H1 (cell line): ENCODE results near the gene CYB5B. TPM values are rescaled to one million over a fixed set of nuclear protein-coding genes. Genes with fewer than 3 reads are reported as not detected.

ENCODE experiments used
- CTCF ChIA-PET: fragments of 300-600 bp; sonication (Branson Sonifier 250); formaldehyde crosslinking; loops from one replicate; lab custom pipeline; 2021; ENCODE audit not compliant: partially characterized antibody; lab: Charles Lee
- POLR2A ChIA-PET: fragments of 300-600 bp; sonication (Branson Sonifier 250); formaldehyde crosslinking; loops from one replicate; lab custom pipeline; 2021; ENCODE audit warnings: inconsistent platforms; ENCODE audit not compliant: partially characterized antibody; lab: Charles Lee
- DNase-seq, 2 experiments: peaks; one replicate each; pipeline versions ENCODE4 v3.0.0 to v3.0.0-alpha.2; 2010 to 2022; ENCODE audit warnings: low spot score in 2 of 2, low read depth in 1 of 2, mixed read lengths in 1 of 2
- FAIRE-seq: peaks from 2 replicates; lab custom pipeline; 2011; peaks lifted over from hg19 to GRCh38; lab: Jason Lieb, UNC
- H2AFZ ChIP-seq: 2 replicates; pipeline ENCODE4 v1.8.1; 2012; ENCODE audit warnings: low read length, inconsistent platforms
- H2AK5ac ChIP-seq: 2 replicates; pipeline ENCODE4 v1.6.1; 2013; ENCODE audit warnings: low read depth, low read length
- H2BK120ac ChIP-seq: replicated peaks from 2 replicates; pipeline ENCODE3; 2013; ENCODE audit warnings: low read depth, low read length, inconsistent platforms
- H2BK12ac ChIP-seq: 2 replicates; pipeline ENCODE4 v1.6.1; 2013; ENCODE audit warnings: low read depth, low read length
- H2BK15ac ChIP-seq: 2 replicates; pipeline ENCODE4 v1.6.1; 2013; ENCODE audit warnings: low read length
- H2BK20ac ChIP-seq: 2 replicates; pipeline ENCODE4 v1.6.1; 2013; ENCODE audit warnings: low read length
- H2BK5ac ChIP-seq: 2 replicates; pipeline ENCODE4 v1.6.1; 2013; ENCODE audit warnings: low read depth, low read length
- H3K14ac ChIP-seq: 2 replicates; pipeline ENCODE4 v1.6.1; 2013; ENCODE audit warnings: inconsistent platforms; ENCODE audit not compliant: insufficient read length
- H3K18ac ChIP-seq: 2 replicates; pipeline ENCODE4 v1.6.1; 2013; ENCODE audit warnings: low read length; ENCODE audit errors: extremely low read depth
- H3K23ac ChIP-seq: 2 replicates; pipeline ENCODE4 v1.6.1; 2013; ENCODE audit warnings: inconsistent platforms; ENCODE audit not compliant: insufficient read length
- H3K23me2 ChIP-seq: 2 replicates; pipeline ENCODE4 v1.6.1; 2013; ENCODE audit warnings: low read depth, low read length
- H3K27ac ChIP-seq: 2 replicates; pipeline ENCODE4 v1.6.1; 2011; ENCODE audit warnings: low read depth, low read length, inconsistent platforms
- H3K27me3 ChIP-seq, 4 experiments: replicated peaks in 1 of 4; 1 replicate in 1 of 4; 2 replicates in 3 of 4; pipeline versions ENCODE4 v1.6.1 to v1.8.1; 2011 to 2013; ENCODE audit warnings: low read length in 3 of 4, mild to moderate bottlenecking in 3 of 4, inconsistent platforms in 2 of 4, mixed read lengths in 2 of 4, moderate library complexity in 1 of 4; ENCODE audit not compliant: control insufficient read depth in 3 of 4, insufficient read depth in 3 of 4; ENCODE audit errors: extremely low read depth in 1 of 4
- H3K36me3 ChIP-seq, 4 experiments: 2 replicates each; pipeline versions ENCODE4 v1.6.1 to v1.8.1; 2011 to 2013; ENCODE audit warnings: mild to moderate bottlenecking in 4 of 4, low read length in 3 of 4, moderate library complexity in 2 of 4, control low read depth in 1 of 4, inconsistent platforms in 1 of 4; ENCODE audit not compliant: insufficient read depth in 4 of 4, control insufficient read depth in 2 of 4
- H3K4ac ChIP-seq: replicated peaks from 2 replicates; pipeline ENCODE3; 2013; ENCODE audit warnings: low read length, low read depth, mixed read lengths, inconsistent platforms; ENCODE audit not compliant: insufficient read length
- H3K4me1 ChIP-seq, 4 experiments: replicated peaks in 1 of 4; 1 replicate in 1 of 4; 2 replicates in 3 of 4; pipeline versions ENCODE4 v1.6.1 to v1.8.1; 2011 to 2013; ENCODE audit warnings: low read length in 3 of 4, inconsistent platforms in 2 of 4, mixed read lengths in 1 of 4; ENCODE audit not compliant: insufficient read depth in 4 of 4, control insufficient read depth in 3 of 4
- H3K4me2 ChIP-seq, 2 experiments: 2 replicates each; pipeline versions ENCODE4 v1.6.1 to v1.8.1; 2011 to 2013; ENCODE audit warnings: low read depth in 2 of 2, low read length in 2 of 2, control low read depth in 1 of 2, inconsistent platforms in 1 of 2, mild to moderate bottlenecking in 1 of 2; ENCODE audit not compliant: insufficient read depth in 1 of 2
- H3K4me3 ChIP-seq, 4 experiments: fragments of 200-600, 300-600 bp in 1 of 4; sonication (generic), shearing (Covaris generic), sonication (Bioruptor Twin) in 1 of 4; 2 replicates each; pipeline versions ENCODE4 v1.5.1 to v1.8.1; 2011 to 2016; ENCODE audit warnings: low read length in 4 of 4, low read depth in 3 of 4, control low read depth in 2 of 4, inconsistent platforms in 2 of 4, mild to moderate bottlenecking in 2 of 4, mixed read lengths in 1 of 4, moderate library complexity in 1 of 4; ENCODE audit not compliant: insufficient read depth in 2 of 4; ENCODE audit errors: extremely low read depth in 1 of 4
- H3K56ac ChIP-seq: replicated peaks from 2 replicates; pipeline ENCODE3; 2013; ENCODE audit warnings: low read depth, mild to moderate bottlenecking, mixed read lengths, low read length, inconsistent platforms; ENCODE audit not compliant: insufficient read length
- H3K79me1 ChIP-seq: 2 replicates; pipeline ENCODE4 v1.6.1; 2013; ENCODE audit warnings: low read depth, low read length, control low read depth
- H3K79me2 ChIP-seq, 2 experiments: 2 replicates each; pipeline versions ENCODE4 v1.6.1 to v1.8.1; 2012 to 2013; ENCODE audit warnings: low read length in 2 of 2, mild to moderate bottlenecking in 2 of 2, inconsistent platforms in 1 of 2; ENCODE audit not compliant: insufficient read depth in 2 of 2, control insufficient read depth in 1 of 2
- H3K9ac ChIP-seq, 4 experiments: replicated peaks in 1 of 4; 1 replicate in 1 of 4; 2 replicates in 3 of 4; pipeline versions ENCODE4 v1.6.1 to v1.8.1; 2011 to 2013; ENCODE audit warnings: low read depth in 3 of 4, low read length in 3 of 4, control low read depth in 2 of 4, mild to moderate bottlenecking in 2 of 4, moderate library complexity in 2 of 4, inconsistent platforms in 1 of 4; ENCODE audit errors: extremely low read depth in 1 of 4
- H3K9me3 ChIP-seq, 2 experiments: 2 replicates each; pipeline versions ENCODE4 v1.6.1 to v1.8.1; 2012 to 2013; ENCODE audit warnings: mild to moderate bottlenecking in 2 of 2, moderate library complexity in 2 of 2, control low read depth in 1 of 2, inconsistent platforms in 1 of 2, low read depth in 1 of 2, low read length in 1 of 2, mixed read lengths in 1 of 2; ENCODE audit not compliant: insufficient read depth in 2 of 2
- H4K20me1 ChIP-seq, 2 experiments: replicated peaks in 1 of 2; 2 replicates each; pipeline versions ENCODE3 to v1.8.1; 2011 to 2013; ENCODE audit warnings: inconsistent platforms in 2 of 2, low read length in 2 of 2, mild to moderate bottlenecking in 1 of 2; ENCODE audit not compliant: insufficient read depth in 2 of 2, control insufficient read depth in 1 of 2
- H4K5ac ChIP-seq: 2 replicates; pipeline ENCODE4 v1.6.1; 2013; ENCODE audit warnings: low read length, low read depth, mixed read lengths, inconsistent platforms; ENCODE audit not compliant: insufficient read length
- H4K8ac ChIP-seq: 2 replicates; pipeline ENCODE4 v1.8.0; 2013; ENCODE audit warnings: mild to moderate bottlenecking, moderate library complexity, low read length, inconsistent platforms; ENCODE audit not compliant: insufficient read depth; ENCODE audit errors: extremely low read depth
- H4K91ac ChIP-seq: replicated peaks from 2 replicates; pipeline ENCODE3; 2013; ENCODE audit warnings: low read length, mixed read lengths, inconsistent platforms; ENCODE audit not compliant: insufficient read length
- KDM4A ChIP-seq: IDR thresholded peaks from one replicate; pipeline ENCODE4 v1.7.1; 2012; ENCODE audit warnings: low read depth, mild to moderate bottlenecking, moderate library complexity, low read length, inconsistent platforms; ENCODE audit not compliant: severe bottlenecking
- POLR2A ChIP-seq, 2 experiments: IDR thresholded peaks; 1 replicate in 1 of 2; 2 replicates in 1 of 2; pipeline ENCODE4 v1.6.1; 2011; ENCODE audit warnings: low read depth in 2 of 2, low read length in 2 of 2, mild to moderate bottlenecking in 2 of 2; ENCODE audit errors: control extremely low read depth in 1 of 2
- SIN3A ChIP-seq, 2 experiments: IDR thresholded peaks in 1 of 2; conservative IDR thresholded peaks in 1 of 2; 2 replicates each; pipeline ENCODE4 v1.6.1; 2011 to 2012; ENCODE audit warnings: low read length in 2 of 2, improper control_type of control experiment in 1 of 2, low read depth in 1 of 2, mild to moderate bottlenecking in 1 of 2
- WGBS, 2 experiments: shearing (Covaris generic) in 1 of 2; methylation state at CpG; one replicate each; pipeline versions ENCODE4 v1.1.6 to v1.1.7; 2013 to 2015; ENCODE audit warnings: low lambda C conversion rate in 2 of 2, mixed read lengths in 2 of 2, inconsistent platforms in 1 of 2, low coverage in 1 of 2, missing lambda C conversion rate in 1 of 2; ENCODE audit not compliant: insufficient replicate concordance in 2 of 2, insufficient coverage in 1 of 2, insufficient read length in 1 of 2; ENCODE audit errors: extremely low coverage in 1 of 2, missing lambda C conversion rate in 1 of 2; 5-methylcytosine and 5-hydroxymethylcytosine counted together
- polyA plus RNA-seq, 7 experiments: library from polyadenylated mRNA; depleted of rRNA in 3 of 7; stranded (reverse) in 5 of 7; unstranded in 2 of 7; fragments of >200 nt in 5 of 7; fragments of 200-250 nt in 2 of 7; gene quantifications; 1 replicate in 5 of 7; 2 replicates in 1 of 7; 4 replicates in 1 of 7; pipeline versions ENCODE4 v1.2.1 to v1.2.3, GENCODE V29; 2011 to 2013; ENCODE audit warnings: missing spikeins in 2 of 7, mixed read lengths in 2 of 7
- total RNA-seq: library from RNA; stranded (reverse); fragmentation: NEBNext Ultra II Directional; extraction: Animal tissue kit (Norgen Biotek cat#: 25700); gene quantifications from 2 replicates; pipeline ENCODE4 v1.2.1, GENCODE V29; 2021

Gene CYB5B
- total and polyA plus RNA-seq, 2 of the 8 experiments (the other 6 are each of a cell fraction or from before 2014, with no cell fraction given): 108 to 127 TPM

- Histone ChIP-seq H3K36me3 (no peaks in the 10 kb centered on the region), H3K4me2 (no peak overlapping the region)
- WGBS, 2 experiments: 94% methylated on average over 1 of the region's 1 CpG; no CpG with 5 or more reads in 1 of the 2 experiments
These were observed 52.6 kb downstream of the CYB5B start for GRCh38 chr16:69476920-69477443.

More at GRCh38 chr16:69476920-69477443, 52.6 kb downstream of the CYB5B start:
- Histone ChIP-seq H3K9ac (no peak overlapping the region), H3K18ac (no peak overlapping the region), H3K79me1 (no peaks in the 10 kb centered on the region), H3K9me3 (no peaks in the 10 kb centered on the region), H2AK5ac (no peak overlapping the region), H4K91ac (no peak overlapping the region), H2BK20ac (no peak overlapping the region), H3K79me2 (no peaks in the 10 kb centered on the region), H3K4ac (no peak overlapping the region), H2BK15ac (no peak overlapping the region), H2BK12ac (no peak overlapping the region), H4K5ac (no peak overlapping the region), H2BK120ac (no peak overlapping the region), H3K4me1 (no peaks in the 10 kb centered on the region), H3K14ac (no peak overlapping the region), H3K23ac (no peak overlapping the region), H4K20me1 (peaks cover 0 to 1% of the 10 kb centered on the region in 2 experiments), H3K27me3 (no peaks in the 10 kb centered on the region), H3K23me2 (no peaks in the 10 kb centered on the region), H3K27ac (no peak overlapping the region), H3K4me3 (no peak overlapping the region), H2AFZ (no peak overlapping the region), H2BK5ac (no peak overlapping the region), H3K56ac (no peak overlapping the region), H4K8ac (no peak overlapping the region)
- ChIA-PET POLR2A (interaction anchor here (1.2 kb wide), 1 partner anchor 52 kb away, joined by 3 read pairs; the partner anchor contains the start of gene CYB5B), CTCF (interaction anchor here (0.5 to 1.4 kb wide), 3 partner anchors 9 to 81 kb away, joined by 3 read pairs; no protein-coding TSS in a partner anchor)
- FAIRE-seq: no peak
- TF ChIP-seq POLR2A (IDR thresholded peaks at IDR 0.05; ENCODE audit: control extremely low read depth in 1 of 2, low read depth in 2 of 2, low read length in 2 of 2): no peak
- no peak for TF ChIP-seq SIN3A (conservative IDR thresholded peaks at IDR 0.05 in 1 of 2, IDR thresholded peaks at IDR 0.05 in 1 of 2; ENCODE audit: low read depth in 1 of 2, low read length in 2 of 2)
- TF ChIP-seq KDM4A: no peak
- DNase-seq: no peak
